ENCODE measurements around the gene CEP131. TPM values are rescaled to one million over a fixed set of nuclear protein-coding genes. Genes with fewer than 3 reads are reported as not detected.

CEP131 gene
- polyA plus RNA-seq, 1 donor from 2014 or later, result 21.3 TPM

- H3K27ac ChIP-seq (ENCODE audit: low read length), result no peak overlapping the region
- no peaks in the 10 kb centered on the region for H4K20me1 ChIP-seq (ENCODE audit: insufficient read depth)
- H3K4me3 ChIP-seq (ENCODE audit: low read length), result no peak overlapping the region
- no peaks in the 10 kb centered on the region for H3K79me2 ChIP-seq (replicated peaks; ENCODE audit: insufficient read depth, low read length)
- TF ChIP-seq CTCF (IDR thresholded peaks at IDR 0.05; ENCODE audit: poor library complexity, severe bottlenecking), result no peak
- TF ChIP-seq EZH2 (IDR thresholded peaks at IDR 0.05; ENCODE audit: borderline replicate concordance, insufficient read depth, low read length, poor library complexity, severe bottlenecking), result no peak
- no peak for TF ChIP-seq POLR2AphosphoS5 (IDR thresholded peaks at IDR 0.05)
- TF ChIP-seq EP300 (conservative IDR thresholded peaks at IDR 0.05; ENCODE audit: poor library complexity, severe bottlenecking), result no peak
- no peak for TF ChIP-seq TAF1 (IDR thresholded peaks at IDR 0.05; ENCODE audit: low read depth)
- no peak overlapping the region for H3K4me2 ChIP-seq (ENCODE audit: low read length)
- H3K9me2 ChIP-seq (ENCODE audit: insufficient read depth, low read length), result no peaks in the 10 kb centered on the region
- no peak overlapping the region for H3K9ac ChIP-seq (ENCODE audit: low read length)
- no peaks in the 10 kb centered on the region for H3K9me3 ChIP-seq (ENCODE audit: low read length)
- no peaks in the 10 kb centered on the region for H3K27me3 ChIP-seq (ENCODE audit: insufficient read depth, low read depth, low read length)
- H2AFZ ChIP-seq (ENCODE audit: low read depth, low read length), result no peak overlapping the region
- H3K36me3 ChIP-seq (ENCODE audit: insufficient read depth, low read length), result no peaks in the 10 kb centered on the region
- no peaks in the 10 kb centered on the region for H3F3A ChIP-seq (ENCODE audit: insufficient read depth, low read length, poor library complexity, severe bottlenecking)
Observed at GRCh38 chr17:81197831-81198490, 24.8 kb downstream of the CEP131 start.

GRCh38 chr17:81197409-81197795 is 25.4 kb downstream of the CEP131 start:
- TF ChIP-seq CTCF (IDR thresholded peaks at IDR 0.05; ENCODE audit: poor library complexity, severe bottlenecking) (no peak), EP300 (conservative IDR thresholded peaks at IDR 0.05; ENCODE audit: poor library complexity, severe bottlenecking) (no peak), SMC3 (conservative IDR thresholded peaks at IDR 0.05; ENCODE audit: poor library complexity) (no peak), REST (IDR thresholded peaks at IDR 0.05; ENCODE audit: borderline replicate concordance) (no peak), TAF1 (IDR thresholded peaks at IDR 0.05; ENCODE audit: low read depth) (no peak), MXI1 (conservative IDR thresholded peaks at IDR 0.05; ENCODE audit: poor library complexity, severe bottlenecking) (no peak), POLR2AphosphoS5 (IDR thresholded peaks at IDR 0.05) (no peak), RAD21 (conservative IDR thresholded peaks at IDR 0.05) (no peak), EZH2 (IDR thresholded peaks at IDR 0.05; ENCODE audit: borderline replicate concordance, insufficient read depth, low read length, poor library complexity, severe bottlenecking) (no peak)
- H3K36me3 ChIP-seq (ENCODE audit: insufficient read depth, low read length), result no peaks in the 10 kb centered on the region
- H3K27ac ChIP-seq (ENCODE audit: low read length), result no peak overlapping the region
- H3K4me2 ChIP-seq (ENCODE audit: low read length), result no peak overlapping the region
- no peak overlapping the region for H3K9ac ChIP-seq (ENCODE audit: low read length)
- H3K27me3 ChIP-seq (ENCODE audit: insufficient read depth, low read depth, low read length), result no peaks in the 10 kb centered on the region
- no peaks in the 10 kb centered on the region for H3K79me2 ChIP-seq (replicated peaks; ENCODE audit: insufficient read depth, low read length)
- H3F3A ChIP-seq (ENCODE audit: insufficient read depth, low read length, poor library complexity, severe bottlenecking), result no peaks in the 10 kb centered on the region
- H2AFZ ChIP-seq (ENCODE audit: low read depth, low read length), result no peak overlapping the region
- no peaks in the 10 kb centered on the region for H3K9me2 ChIP-seq (ENCODE audit: insufficient read depth, low read length)
- H3K4me3 ChIP-seq (ENCODE audit: low read length), result no peak overlapping the region
- no peaks in the 10 kb centered on the region for H4K20me1 ChIP-seq (ENCODE audit: insufficient read depth)
- H3K9me3 ChIP-seq (ENCODE audit: low read length), result no peaks in the 10 kb centered on the region
